ENCODE data around the gene FAM227A. TPM values are rescaled to one million over a fixed set of nuclear protein-coding genes. Genes with fewer than 3 reads are reported as not detected.

The FAM227A gene
- total RNA-seq, 1 donor, result 2.0 TPM

- no peak for TF ChIP-seq CTCF (IDR thresholded peaks at IDR 0.05; ENCODE audit: insufficient read depth, low read length)
- no peak overlapping the region for H3K4me3 ChIP-seq (ENCODE audit: low read depth, low read length)
- DNase-seq (ENCODE audit: low read depth), result no peak
These were observed 42.6 kb downstream of the FAM227A start for GRCh38 chr22:38613588-38613987.

- no peak for TF ChIP-seq CTCF (IDR thresholded peaks at IDR 0.05; ENCODE audit: insufficient read depth, low read length)
- DNase-seq (ENCODE audit: low read depth), result no peak
- H3K4me3 ChIP-seq (ENCODE audit: low read depth, low read length), result no peak overlapping the region
These were observed 43.8 kb downstream of the FAM227A start for GRCh38 chr22:38612217-38613006.

GRCh38 chr22:38611559-38611958, 44.6 kb downstream of the FAM227A start:
- TF ChIP-seq CTCF (IDR thresholded peaks at IDR 0.05; ENCODE audit: insufficient read depth, low read length), result no peak
- no peak for DNase-seq (ENCODE audit: low read depth)

GRCh38 chr22:38610234-38610633, 46.0 kb downstream of the FAM227A start:
- DNase-seq (ENCODE audit: low read depth), result no peak
- no peak overlapping the region for H3K4me3 ChIP-seq (ENCODE audit: low read depth, low read length)
- TF ChIP-seq CTCF (IDR thresholded peaks at IDR 0.05; ENCODE audit: insufficient read depth, low read length), result no peak

More at GRCh38 chr22:38611559-38611958, 44.6 kb downstream of the FAM227A start:
- no peak overlapping the region for H3K4me3 ChIP-seq (ENCODE audit: low read depth, low read length)

- DNase-seq (ENCODE audit: low read depth), result no peak
- no peak for TF ChIP-seq CTCF (IDR thresholded peaks at IDR 0.05; ENCODE audit: insufficient read depth, low read length)
- H3K4me3 ChIP-seq (ENCODE audit: low read depth, low read length), result no peak overlapping the region
These were observed 47.0 kb downstream of the FAM227A start for GRCh38 chr22:38608992-38609750.

- no peak overlapping the region for H3K4me3 ChIP-seq (ENCODE audit: low read depth, low read length)
- TF ChIP-seq CTCF (IDR thresholded peaks at IDR 0.05; ENCODE audit: insufficient read depth, low read length), result no peak
- DNase-seq (ENCODE audit: low read depth), result no peak
These were observed 48.5 kb downstream of the FAM227A start for GRCh38 chr22:38607680-38608079.
